Ovary (tissue), 3 donors: ENCODE results near the gene CMTM1.

Experiments
- EP300 ChIP-seq: sonication (generic); formaldehyde crosslinking; IDR thresholded peaks from one replicate; pipeline ENCODE4 v1.6.1; 2017; ENCODE audit warnings: antibody characterized with exemption
- TF ChIP-seq, protein P1 (sequence below), 3 donors: fragments of 450-650 bp in 2 of 3; fragments of 200-600 bp in 1 of 3; IDR thresholded peaks; one replicate each; pipeline versions ENCODE4 v1.5.1 to v1.8.0; 2016 to 2022; ENCODE audit warnings: antibody characterized with exemption in 3 of 3, mild to moderate bottlenecking in 1 of 3
- donor health status: DM: no; HTN: no; CAD: no.

DNA sequence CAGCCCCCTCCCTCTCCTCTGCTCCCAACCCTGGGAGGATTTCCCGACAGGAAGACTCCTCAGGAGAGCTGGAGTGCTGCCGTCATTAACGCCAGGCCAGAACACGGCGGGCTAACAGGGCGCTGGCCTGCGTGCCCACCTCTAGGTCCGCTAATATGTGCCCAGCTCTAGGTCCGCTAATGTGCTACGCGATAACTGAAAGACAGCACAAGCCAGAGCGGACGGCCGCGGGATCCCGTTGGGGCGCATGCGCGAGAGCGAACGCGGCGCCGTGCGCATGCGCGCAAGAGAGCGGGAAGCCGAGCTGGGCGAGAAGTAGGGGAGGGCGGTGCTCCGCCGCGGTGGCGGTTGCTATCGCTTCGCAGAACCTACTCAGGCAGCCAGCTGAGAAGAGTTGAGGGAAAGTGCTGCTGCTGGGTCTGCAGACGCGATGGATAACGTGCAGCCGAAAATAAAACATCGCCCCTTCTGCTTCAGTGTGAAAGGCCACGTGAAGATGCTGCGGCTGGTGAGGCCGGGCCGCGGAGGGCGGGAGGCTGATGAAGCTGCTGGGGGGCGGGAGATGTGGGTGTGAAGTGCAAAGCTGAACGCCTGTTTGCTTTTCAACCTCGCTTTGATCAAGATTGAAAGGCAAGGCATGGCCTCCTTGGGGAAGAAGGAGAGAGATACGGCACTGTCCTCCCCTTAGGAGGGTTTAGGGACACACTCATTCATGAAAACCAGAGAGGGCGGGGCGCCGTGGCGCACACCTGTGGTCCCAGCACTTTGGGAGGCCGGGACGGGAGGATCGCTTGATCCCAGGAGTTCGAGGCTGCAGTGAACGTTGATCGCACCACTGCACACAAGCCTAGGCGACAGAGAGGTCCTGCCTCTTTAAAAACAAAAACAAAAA lies 13.7 kb upstream of the CMTM1 start, which contains the start of gene CKLF:
- TF ChIP-seq, protein P1, sequence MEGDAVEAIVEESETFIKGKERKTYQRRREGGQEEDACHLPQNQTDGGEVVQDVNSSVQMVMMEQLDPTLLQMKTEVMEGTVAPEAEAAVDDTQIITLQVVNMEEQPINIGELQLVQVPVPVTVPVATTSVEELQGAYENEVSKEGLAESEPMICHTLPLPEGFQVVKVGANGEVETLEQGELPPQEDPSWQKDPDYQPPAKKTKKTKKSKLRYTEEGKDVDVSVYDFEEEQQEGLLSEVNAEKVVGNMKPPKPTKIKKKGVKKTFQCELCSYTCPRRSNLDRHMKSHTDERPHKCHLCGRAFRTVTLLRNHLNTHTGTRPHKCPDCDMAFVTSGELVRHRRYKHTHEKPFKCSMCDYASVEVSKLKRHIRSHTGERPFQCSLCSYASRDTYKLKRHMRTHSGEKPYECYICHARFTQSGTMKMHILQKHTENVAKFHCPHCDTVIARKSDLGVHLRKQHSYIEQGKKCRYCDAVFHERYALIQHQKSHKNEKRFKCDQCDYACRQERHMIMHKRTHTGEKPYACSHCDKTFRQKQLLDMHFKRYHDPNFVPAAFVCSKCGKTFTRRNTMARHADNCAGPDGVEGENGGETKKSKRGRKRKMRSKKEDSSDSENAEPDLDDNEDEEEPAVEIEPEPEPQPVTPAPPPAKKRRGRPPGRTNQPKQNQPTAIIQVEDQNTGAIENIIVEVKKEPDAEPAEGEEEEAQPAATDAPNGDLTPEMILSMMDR (IDR thresholded peaks at IDR 0.05), result no peak
- no peak for TF ChIP-seq EP300
